ENCODE measurements around the gene RANBP10.

RANBP10 gene

DNA sequence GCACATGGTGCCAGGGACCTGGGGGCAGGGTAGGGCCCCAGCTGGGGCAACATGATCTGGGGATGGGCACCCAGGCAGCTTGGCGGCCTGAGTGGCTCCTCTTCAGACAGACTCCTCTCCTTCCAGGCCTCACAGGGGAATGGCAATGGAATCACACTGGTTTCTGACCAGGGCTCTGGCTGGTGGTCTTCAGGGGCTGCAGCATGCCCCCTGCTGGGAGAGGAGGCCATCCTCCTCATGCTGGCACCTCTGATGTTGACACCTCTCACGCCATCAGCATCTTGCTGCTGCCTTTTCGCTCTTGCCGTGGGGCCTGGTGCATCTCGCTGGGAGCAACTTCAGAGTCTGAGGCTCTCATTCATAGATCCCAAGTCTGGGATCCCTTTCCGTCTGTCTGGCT is 76.0 kb downstream of the RANBP10 start:
- no peaks in the 10 kb centered on the region for H3K27me3 ChIP-seq (ENCODE audit: insufficient read depth, poor library complexity, severe bottlenecking)
- H3K4me3 ChIP-seq (replicated peaks; ENCODE audit: insufficient read depth, low read length), result no peak overlapping the region
- TF ChIP-seq SPI1 (IDR thresholded peaks at IDR 0.05; ENCODE audit: borderline replicate concordance, low read depth) (no peak), POLR2AphosphoS5 (IDR thresholded peaks at IDR 0.05; ENCODE audit: low read depth) (no peak), GABPA (IDR thresholded peaks at IDR 0.05; ENCODE audit: low read depth) (no peak)
- TF ChIP-seq, protein P1, sequence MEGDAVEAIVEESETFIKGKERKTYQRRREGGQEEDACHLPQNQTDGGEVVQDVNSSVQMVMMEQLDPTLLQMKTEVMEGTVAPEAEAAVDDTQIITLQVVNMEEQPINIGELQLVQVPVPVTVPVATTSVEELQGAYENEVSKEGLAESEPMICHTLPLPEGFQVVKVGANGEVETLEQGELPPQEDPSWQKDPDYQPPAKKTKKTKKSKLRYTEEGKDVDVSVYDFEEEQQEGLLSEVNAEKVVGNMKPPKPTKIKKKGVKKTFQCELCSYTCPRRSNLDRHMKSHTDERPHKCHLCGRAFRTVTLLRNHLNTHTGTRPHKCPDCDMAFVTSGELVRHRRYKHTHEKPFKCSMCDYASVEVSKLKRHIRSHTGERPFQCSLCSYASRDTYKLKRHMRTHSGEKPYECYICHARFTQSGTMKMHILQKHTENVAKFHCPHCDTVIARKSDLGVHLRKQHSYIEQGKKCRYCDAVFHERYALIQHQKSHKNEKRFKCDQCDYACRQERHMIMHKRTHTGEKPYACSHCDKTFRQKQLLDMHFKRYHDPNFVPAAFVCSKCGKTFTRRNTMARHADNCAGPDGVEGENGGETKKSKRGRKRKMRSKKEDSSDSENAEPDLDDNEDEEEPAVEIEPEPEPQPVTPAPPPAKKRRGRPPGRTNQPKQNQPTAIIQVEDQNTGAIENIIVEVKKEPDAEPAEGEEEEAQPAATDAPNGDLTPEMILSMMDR (IDR thresholded peaks at IDR 0.05; ENCODE audit: insufficient read depth, low read length), result no peak
- TF ChIP-seq, protein P2, sequence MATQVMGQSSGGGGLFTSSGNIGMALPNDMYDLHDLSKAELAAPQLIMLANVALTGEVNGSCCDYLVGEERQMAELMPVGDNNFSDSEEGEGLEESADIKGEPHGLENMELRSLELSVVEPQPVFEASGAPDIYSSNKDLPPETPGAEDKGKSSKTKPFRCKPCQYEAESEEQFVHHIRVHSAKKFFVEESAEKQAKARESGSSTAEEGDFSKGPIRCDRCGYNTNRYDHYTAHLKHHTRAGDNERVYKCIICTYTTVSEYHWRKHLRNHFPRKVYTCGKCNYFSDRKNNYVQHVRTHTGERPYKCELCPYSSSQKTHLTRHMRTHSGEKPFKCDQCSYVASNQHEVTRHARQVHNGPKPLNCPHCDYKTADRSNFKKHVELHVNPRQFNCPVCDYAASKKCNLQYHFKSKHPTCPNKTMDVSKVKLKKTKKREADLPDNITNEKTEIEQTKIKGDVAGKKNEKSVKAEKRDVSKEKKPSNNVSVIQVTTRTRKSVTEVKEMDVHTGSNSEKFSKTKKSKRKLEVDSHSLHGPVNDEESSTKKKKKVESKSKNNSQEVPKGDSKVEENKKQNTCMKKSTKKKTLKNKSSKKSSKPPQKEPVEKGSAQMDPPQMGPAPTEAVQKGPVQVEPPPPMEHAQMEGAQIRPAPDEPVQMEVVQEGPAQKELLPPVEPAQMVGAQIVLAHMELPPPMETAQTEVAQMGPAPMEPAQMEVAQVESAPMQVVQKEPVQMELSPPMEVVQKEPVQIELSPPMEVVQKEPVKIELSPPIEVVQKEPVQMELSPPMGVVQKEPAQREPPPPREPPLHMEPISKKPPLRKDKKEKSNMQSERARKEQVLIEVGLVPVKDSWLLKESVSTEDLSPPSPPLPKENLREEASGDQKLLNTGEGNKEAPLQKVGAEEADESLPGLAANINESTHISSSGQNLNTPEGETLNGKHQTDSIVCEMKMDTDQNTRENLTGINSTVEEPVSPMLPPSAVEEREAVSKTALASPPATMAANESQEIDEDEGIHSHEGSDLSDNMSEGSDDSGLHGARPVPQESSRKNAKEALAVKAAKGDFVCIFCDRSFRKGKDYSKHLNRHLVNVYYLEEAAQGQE (IDR thresholded peaks at IDR 0.05; ENCODE audit: insufficient replicate concordance, low read depth), result no peak
- no peak for DNase-seq (ENCODE audit: low read depth in 1 of 2, low spot score in 1 of 2)
- no peak overlapping the region for H3K27ac ChIP-seq (replicated peaks)

DNA sequence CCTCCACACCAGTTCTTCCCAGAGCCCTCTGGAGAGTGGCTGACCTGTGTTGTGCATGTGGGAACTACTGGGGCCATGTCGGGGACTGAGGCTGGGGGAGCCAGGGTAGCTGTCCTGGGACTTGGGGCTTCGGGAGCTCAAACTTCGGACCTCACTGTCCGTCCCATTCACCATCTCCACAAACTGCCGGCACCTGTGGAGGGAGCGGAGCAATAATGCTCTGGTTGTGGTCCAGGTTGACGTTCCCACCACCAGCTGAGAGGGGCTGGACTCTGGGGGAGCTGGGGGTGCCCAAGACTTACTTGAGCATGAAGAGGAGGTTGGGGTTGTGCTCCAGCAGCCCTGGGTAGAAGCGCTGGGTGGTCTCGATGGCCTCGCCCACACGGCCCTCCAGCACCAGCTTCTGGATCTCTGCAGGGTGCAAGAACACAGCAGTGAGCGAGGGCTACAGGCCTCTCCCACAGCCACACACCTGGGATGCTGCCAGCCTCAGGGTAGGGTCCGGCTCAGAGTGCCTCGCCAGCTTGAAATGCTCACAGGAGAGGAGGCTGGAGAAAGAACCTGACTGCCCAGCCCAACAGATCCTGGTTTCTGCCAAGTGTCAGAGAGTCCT is 76.6 kb downstream of the RANBP10 start:
- TF ChIP-seq, protein P1 (IDR thresholded peaks at IDR 0.05; ENCODE audit: insufficient read depth, low read length), result no peak
- no peak for TF ChIP-seq GABPA (IDR thresholded peaks at IDR 0.05; ENCODE audit: low read depth)
- no peak for TF ChIP-seq SPI1 (IDR thresholded peaks at IDR 0.05; ENCODE audit: borderline replicate concordance, low read depth)
- TF ChIP-seq, protein P2 (IDR thresholded peaks at IDR 0.05; ENCODE audit: insufficient replicate concordance, low read depth), result no peak
- TF ChIP-seq POLR2AphosphoS5 (IDR thresholded peaks at IDR 0.05; ENCODE audit: low read depth), result no peak
- no peak overlapping the region for H3K4me3 ChIP-seq (replicated peaks; ENCODE audit: insufficient read depth, low read length)
- no peak for DNase-seq (ENCODE audit: low read depth in 1 of 2, low spot score in 1 of 2)
- no peaks in the 10 kb centered on the region for H3K27me3 ChIP-seq (ENCODE audit: insufficient read depth, poor library complexity, severe bottlenecking)
- H3K27ac ChIP-seq (replicated peaks), result no peak overlapping the region

DNA sequence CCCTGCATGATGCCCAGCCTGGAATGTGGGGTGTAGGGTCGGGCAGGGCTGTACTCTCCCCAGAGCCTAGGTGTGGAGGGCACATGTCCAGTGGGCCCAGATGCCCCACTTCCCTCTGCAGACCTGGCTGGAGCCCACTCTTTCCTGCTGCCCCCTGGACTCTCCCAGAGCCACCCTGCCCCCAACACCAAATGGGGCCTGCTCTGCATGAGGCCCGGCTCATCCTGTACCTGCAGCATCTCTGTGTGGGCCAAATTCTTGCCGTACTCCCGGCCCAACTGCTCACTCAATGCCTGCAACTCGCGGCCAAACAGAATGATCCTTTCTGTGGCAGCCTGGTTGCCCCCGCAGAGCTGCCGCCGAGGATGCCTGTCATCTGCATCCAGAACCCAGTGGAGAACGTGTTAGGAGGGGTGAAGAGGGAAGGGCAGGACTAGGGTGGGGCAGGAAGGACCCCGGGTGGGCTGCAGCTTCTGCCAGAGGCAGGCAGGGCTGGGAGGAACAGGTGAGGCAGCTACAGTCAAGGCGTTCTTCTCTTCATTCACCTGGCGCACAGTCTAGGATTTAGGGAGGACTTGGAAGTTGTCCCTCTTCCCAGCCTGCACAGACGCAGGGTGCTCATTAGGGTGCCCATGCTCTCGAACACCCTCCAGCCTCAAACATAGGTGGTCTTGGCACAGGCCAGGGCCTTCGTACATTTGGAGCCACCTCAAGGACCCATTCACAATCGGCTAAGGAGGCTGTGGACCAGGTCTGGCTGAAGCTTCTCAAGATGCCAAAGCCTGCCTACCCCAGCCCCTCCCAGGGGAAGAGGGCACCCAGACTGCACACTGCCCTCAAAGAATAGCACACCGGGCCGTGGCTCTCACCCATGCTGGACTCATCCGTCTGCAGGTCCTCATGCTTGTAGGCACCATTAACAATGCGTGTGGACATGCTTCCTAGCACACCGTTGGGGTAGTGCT is 78.6 kb downstream of the RANBP10 start:
- Histone ChIP-seq H3K27me3 (ENCODE audit: insufficient read depth, poor library complexity, severe bottlenecking) (no peaks in the 10 kb centered on the region), H3K27ac (replicated peaks) (no peak overlapping the region), H3K4me3 (replicated peaks; ENCODE audit: insufficient read depth, low read length) (no peak overlapping the region)
- TF ChIP-seq POLR2AphosphoS5 (IDR thresholded peaks at IDR 0.05; ENCODE audit: low read depth) (no peak), SPI1 (IDR thresholded peaks at IDR 0.05; ENCODE audit: borderline replicate concordance, low read depth) (no peak), GABPA (IDR thresholded peaks at IDR 0.05; ENCODE audit: low read depth) (no peak)
- TF ChIP-seq, protein P2 (IDR thresholded peaks at IDR 0.05; ENCODE audit: insufficient replicate concordance, low read depth), result no peak
- TF ChIP-seq, protein P1 (IDR thresholded peaks at IDR 0.05; ENCODE audit: insufficient read depth, low read length), result no peak
- DNase-seq (ENCODE audit: low read depth in 1 of 2, low spot score in 1 of 2), result no peak

Data from HL-60 (cell line).